Activated CD4-positive, alpha-beta memory T cell treated with anti-CD3 and anti-CD28 coated beads for 36 hours (primary cell): ENCODE measurements around the gene PARP9. TPM values are rescaled to one million over a fixed set of nuclear protein-coding genes. Genes with fewer than 3 reads are reported as not detected.
"Not testable (repeated sequence)": the region's sequence is repeated elsewhere in the genome, so short reads cannot be mapped to it uniquely, and the experiment has no call there.

Source experiments
- CTCF ChIA-PET: fragments of 350-600 bp; sonication (Branson Sonifier 250); formaldehyde crosslinking; loops from one replicate; lab custom pipeline; 2021; ENCODE audit warnings: antibody characterized with exemption, inconsistent platforms; lab: Charles Lee
- POLR2A ChIA-PET: fragments of 350-600 bp; sonication (Branson Sonifier 250); formaldehyde crosslinking; loops from one replicate; lab custom pipeline; 2021; ENCODE audit warnings: antibody characterized with exemption; lab: Charles Lee
- DNase-seq: peaks from one replicate; pipeline ENCODE4 v3.0.0-alpha.2; 2020
- H3K27ac Mint-ChIP-seq: one replicate; pipeline ENCODE4 v1.8.0; 2021; ENCODE audit warnings: mixed read lengths
- H3K27me3 Mint-ChIP-seq: one replicate; pipeline ENCODE4 v1.8.0; 2021; ENCODE audit warnings: mixed read lengths
- H3K36me3 Mint-ChIP-seq: one replicate; pipeline ENCODE4 v1.8.0; 2021; ENCODE audit warnings: mixed read lengths
- H3K4me1 Mint-ChIP-seq: one replicate; pipeline ENCODE4 v1.8.0; 2021; ENCODE audit warnings: low read depth, mixed read lengths
- H3K4me3 Mint-ChIP-seq: one replicate; pipeline ENCODE4 v1.8.0; 2021; ENCODE audit warnings: mild to moderate bottlenecking, mixed read lengths
- H3K9me3 Mint-ChIP-seq: one replicate; pipeline ENCODE4 v1.8.0; 2021; ENCODE audit warnings: mixed read lengths
- intact Hi-C: fragments of 100-400 bp; cut with micrococcal nuclease; formaldehyde crosslinking; loops from one replicate; pipeline ENCODE4 v1.15.1; 2023
- total RNA-seq, 2 experiments: library from RNA; stranded (reverse); gene quantifications; one replicate each; pipeline ENCODE4 v1.2.3, GENCODE V29; 2021

The PARP9 gene
- total RNA-seq, 2 experiments from 2014 or later, result 38.1 to 38.4 TPM

- Mint-ChIP-seq H3K27ac (peak overlapping the region; percentile 55), H3K36me3 (peaks cover 41% of the 10 kb centered on the region), H3K4me1 (peaks cover 72% of the 10 kb centered on the region), H3K27me3 (no peaks in the 10 kb centered on the region), H3K4me3 (no peak overlapping the region), H3K9me3 (no peaks in the 10 kb centered on the region)
- peak; percentile 66 for DNase-seq
- POLR2A ChIA-PET, result no interaction called here
- CTCF ChIA-PET, result no interaction called here
- intact Hi-C loops, result no loop called here
Measured at GRCh38 chr3:122572940-122573412, 8.9 kb upstream of the PARP9 start.

- ChIA-PET CTCF (interaction anchor here (2.6 kb wide), 1 partner anchor 110 kb away, joined by 10 read pairs; no protein-coding TSS in a partner anchor), POLR2A (interaction anchor here (1.4 kb wide), 1 partner anchor 112 kb away, joined by 5 read pairs; the partner anchor contains the start of gene PARP14)
- intact Hi-C loops, result loop anchor here (10.0 kb wide), 1 partner anchor 734 kb away; the partner anchor contains the start of genes EAF2 and IQCB1
- peaks cover 67% of the 10 kb centered on the region for H3K4me1 Mint-ChIP-seq
- H3K4me3 Mint-ChIP-seq, result no peak overlapping the region
- no peaks in the 10 kb centered on the region for H3K9me3 Mint-ChIP-seq
- no peaks in the 10 kb centered on the region for H3K27me3 Mint-ChIP-seq
- no peak for DNase-seq
- H3K36me3 Mint-ChIP-seq, result peaks cover 57% of the 10 kb centered on the region
- H3K27ac Mint-ChIP-seq, result peak overlapping the region; percentile 40
Measured at GRCh38 chr3:122568755-122569154, 4.7 kb upstream of the PARP9 start.

- DNase-seq, H3K4me3 Mint-ChIP-seq, H3K9me3 Mint-ChIP-seq, H3K27me3 Mint-ChIP-seq: not testable (repeated sequence)
- intact Hi-C loops, result loop anchor here (10.0 kb wide), 1 partner anchor 733 kb away; the partner anchor contains the start of genes EAF2 and IQCB1
- Mint-ChIP-seq H3K36me3 (peaks cover 60% of the 10 kb centered on the region), H3K4me1 (peaks cover 65% of the 10 kb centered on the region), H3K27ac (peak overlapping the region; percentile 40)
- ChIA-PET POLR2A (interaction anchor here (1.4 kb wide), 1 partner anchor 112 kb away, joined by 5 read pairs; the partner anchor contains the start of gene PARP14), CTCF (interaction anchor here (2.6 kb wide), 1 partner anchor 111 kb away, joined by 10 read pairs; no protein-coding TSS in a partner anchor)
Measured at GRCh38 chr3:122568131-122568530, 4.0 kb upstream of the PARP9 start.

DNA sequence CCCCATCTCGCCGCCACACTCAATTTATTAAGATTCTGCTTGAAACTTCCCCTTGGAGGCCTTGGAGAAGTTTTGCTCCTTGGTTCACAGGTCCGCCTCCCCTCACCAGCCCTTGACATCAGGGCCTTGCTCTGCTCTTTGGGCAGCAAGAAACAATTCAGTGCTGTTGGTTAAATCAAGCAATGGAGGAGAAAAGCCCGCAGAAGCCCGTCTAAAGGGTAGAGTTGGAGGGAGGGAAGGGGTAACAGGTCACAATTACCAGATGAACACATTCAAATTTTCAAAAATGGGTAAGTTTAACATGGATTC lies 429 bp downstream of the PARP9 start:
- intact Hi-C loops, result loop anchor here (1.0 to 10.0 kb wide), 6 partner anchors 13 to 729 kb away; partner anchors contain the start of genes EAF2, HSPBAP1, IQCB1 and KPNA1
- H3K36me3 Mint-ChIP-seq, result peaks cover 42% of the 10 kb centered on the region
- H3K27ac Mint-ChIP-seq, result peak overlapping the region; percentile 97
- ChIA-PET CTCF (interaction anchor here (1.0 to 13.3 kb wide), 2 partner anchors 115 to 179 kb away, joined by 3 to 230 read pairs; partner anchors contain the start of genes FAM162A and PARP14), POLR2A (interaction anchor here (0.5 to 2.6 kb wide), 9 partner anchors 13 to 147 kb away, joined by 3 to 16 read pairs (median 5); partner anchors contain the start of genes PARP14, PARP15 and WDR5B)
- DNase-seq, result peak; percentile 24
- no peaks in the 10 kb centered on the region for H3K9me3 Mint-ChIP-seq
- H3K4me1 Mint-ChIP-seq, result peaks cover 61% of the 10 kb centered on the region
- peak overlapping the region; percentile 92 for H3K4me3 Mint-ChIP-seq
- H3K27me3 Mint-ChIP-seq, result no peaks in the 10 kb centered on the region

DNA sequence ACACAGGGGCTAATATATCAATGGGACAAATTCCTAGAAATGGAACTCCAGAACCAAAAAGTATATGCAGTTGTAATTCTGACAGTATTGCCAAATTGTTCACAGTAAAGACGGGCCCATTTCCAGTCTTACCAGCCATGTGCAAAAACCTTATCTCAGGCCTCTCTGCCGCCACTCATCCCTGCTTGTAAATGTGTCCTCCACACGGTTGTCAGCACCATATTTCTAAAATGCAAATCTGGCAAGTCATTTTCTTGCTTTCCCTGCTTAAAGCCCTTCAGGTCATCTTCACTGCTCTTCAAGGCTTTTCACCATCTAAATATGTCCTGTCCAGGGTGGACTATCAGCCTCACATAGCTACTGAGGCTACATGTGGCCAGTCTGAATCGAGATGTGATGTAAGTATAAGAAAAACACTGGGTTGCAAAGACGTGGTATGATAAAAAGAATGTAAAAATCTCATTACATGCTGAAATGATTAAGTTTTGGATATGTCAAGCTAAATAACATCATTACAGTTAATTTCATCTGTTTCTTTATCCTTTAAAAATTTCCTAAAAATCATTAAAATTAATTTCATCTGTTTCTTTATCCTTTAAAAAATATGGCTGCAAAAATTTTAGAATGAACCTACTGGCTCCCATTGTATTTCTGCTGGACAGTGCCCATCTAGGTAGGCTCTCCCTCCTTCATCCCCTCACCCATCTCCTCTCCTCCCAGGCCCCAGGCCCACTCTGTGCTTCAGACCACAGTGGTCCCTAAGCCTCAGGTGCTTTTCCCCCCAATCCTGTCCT lies 980 bp downstream of the PARP9 start:
- ChIA-PET POLR2A (no interaction called here), CTCF (interaction anchor here (0.6 to 13.3 kb wide), 2 partner anchors 37 to 116 kb away, joined by 3 to 230 read pairs; partner anchors contain the start of gene PARP14)
- Mint-ChIP-seq H3K9me3 (no peaks in the 10 kb centered on the region), H3K27ac (peak overlapping the region; percentile 97), H3K36me3 (peaks cover 39% of the 10 kb centered on the region), H3K4me3 (peak overlapping the region; percentile 92), H3K4me1 (peaks cover 55% of the 10 kb centered on the region), H3K27me3 (no peaks in the 10 kb centered on the region)
- intact Hi-C loops, result loop anchor here (5.0 to 10.0 kb wide), 2 partner anchors 229 to 728 kb away; partner anchors contain the start of genes EAF2, HSPBAP1 and IQCB1
- DNase-seq, result no peak

- H3K36me3 Mint-ChIP-seq, result peaks cover 37% of the 10 kb centered on the region
- peak overlapping the region; percentile 1 for H3K27ac Mint-ChIP-seq
- CTCF ChIA-PET, result interaction anchor here (0.9 to 13.3 kb wide), 9 partner anchors 10 to 168 kb away, joined by 3 to 230 read pairs (median 4); partner anchors contain the start of gene PARP14
- no peak overlapping the region for H3K4me3 Mint-ChIP-seq
- no peaks in the 10 kb centered on the region for H3K9me3 Mint-ChIP-seq
- H3K27me3 Mint-ChIP-seq, result no peaks in the 10 kb centered on the region
- peak; percentile 60 for DNase-seq
- intact Hi-C loops, result loop anchor here (1.0 to 10.0 kb wide), 3 partner anchors 119 to 726 kb away; partner anchors contain the start of genes EAF2, HSPBAP1 and IQCB1
- peaks cover 39% of the 10 kb centered on the region for H3K4me1 Mint-ChIP-seq
- POLR2A ChIA-PET, result interaction anchor here (0.6 to 1.3 kb wide), 2 partner anchors 18 to 119 kb away, joined by 4 read pairs; no protein-coding TSS in a partner anchor
Measured at GRCh38 chr3:122560680-122561079, 3.4 kb downstream of the PARP9 start.

GRCh38 chr3:122559906-122560305 lies 4.2 kb downstream of the PARP9 start:
- ChIA-PET POLR2A (interaction anchor here (3.5 kb wide), 1 partner anchor 120 kb away, joined by 15 read pairs; the partner anchor contains the start of gene PARP14), CTCF (interaction anchor here (0.9 to 13.3 kb wide), 6 partner anchors 11 to 144 kb away, joined by 3 to 230 read pairs (median 4); partner anchors contain the start of gene PARP14)
- Mint-ChIP-seq H3K27ac (no peak overlapping the region), H3K36me3 (peaks cover 42% of the 10 kb centered on the region), H3K27me3 (no peaks in the 10 kb centered on the region), H3K4me1 (peaks cover 34% of the 10 kb centered on the region), H3K9me3 (no peaks in the 10 kb centered on the region), H3K4me3 (no peak overlapping the region)
- DNase-seq, result no peak
- intact Hi-C loops, result loop anchor here (1.0 to 10.0 kb wide), 3 partner anchors 119 to 725 kb away; partner anchors contain the start of genes EAF2, HSPBAP1 and IQCB1

DNA sequence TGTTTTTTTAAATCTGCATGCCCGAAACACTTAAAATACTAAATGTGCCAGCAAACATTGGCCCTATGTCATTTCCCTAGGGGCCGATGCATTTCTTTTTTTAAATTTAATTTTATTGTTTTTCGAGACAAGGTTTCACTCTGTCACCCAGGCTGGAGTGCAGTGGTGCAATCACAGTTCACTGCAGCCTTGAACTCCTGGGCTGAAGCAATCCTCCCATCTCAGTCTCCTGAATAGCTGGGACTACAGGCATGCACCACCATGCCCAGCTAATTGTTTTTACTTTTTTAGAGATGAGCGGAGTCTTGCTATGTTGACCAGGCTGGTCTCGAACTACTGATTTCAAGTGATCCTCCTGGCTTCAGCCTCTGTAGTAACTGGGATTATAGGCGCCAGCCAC lies 5.5 kb downstream of the PARP9 start:
- Mint-ChIP-seq H3K9me3 (no peaks in the 10 kb centered on the region), H3K27me3 (no peaks in the 10 kb centered on the region), H3K27ac (no peak overlapping the region), H3K4me3 (no peak overlapping the region), H3K4me1 (peaks cover 31% of the 10 kb centered on the region), H3K36me3 (peaks cover 45% of the 10 kb centered on the region)
- intact Hi-C loops, result no loop called here
- ChIA-PET POLR2A (interaction anchor here (3.5 kb wide), 1 partner anchor 121 kb away, joined by 15 read pairs; the partner anchor contains the start of gene PARP14), CTCF (interaction anchor here (0.7 to 13.3 kb wide), 6 partner anchors 9 to 174 kb away, joined by 3 to 230 read pairs (median 4); partner anchors contain the start of genes FAM162A and PARP14)
- no peak for DNase-seq

- peaks cover 49% of the 10 kb centered on the region for H3K36me3 Mint-ChIP-seq
- intact Hi-C loops, result no loop called here
- no peaks in the 10 kb centered on the region for H3K27me3 Mint-ChIP-seq
- CTCF ChIA-PET, result interaction anchor here (0.7 to 13.3 kb wide), 2 partner anchors 44 to 121 kb away, joined by 4 to 230 read pairs; partner anchors contain the start of gene PARP14
- POLR2A ChIA-PET, result interaction anchor here (0.6 to 3.5 kb wide), 2 partner anchors 122 to 155 kb away, joined by 3 to 15 read pairs; partner anchors contain the start of gene PARP14
- H3K9me3 Mint-ChIP-seq, result no peaks in the 10 kb centered on the region
- H3K27ac Mint-ChIP-seq, result no peak overlapping the region
- DNase-seq, result no peak
- H3K4me3 Mint-ChIP-seq, result no peak overlapping the region
- H3K4me1 Mint-ChIP-seq, result peaks cover 21% of the 10 kb centered on the region
Measured at GRCh38 chr3:122557356-122557755, 6.7 kb downstream of the PARP9 start.

DNA sequence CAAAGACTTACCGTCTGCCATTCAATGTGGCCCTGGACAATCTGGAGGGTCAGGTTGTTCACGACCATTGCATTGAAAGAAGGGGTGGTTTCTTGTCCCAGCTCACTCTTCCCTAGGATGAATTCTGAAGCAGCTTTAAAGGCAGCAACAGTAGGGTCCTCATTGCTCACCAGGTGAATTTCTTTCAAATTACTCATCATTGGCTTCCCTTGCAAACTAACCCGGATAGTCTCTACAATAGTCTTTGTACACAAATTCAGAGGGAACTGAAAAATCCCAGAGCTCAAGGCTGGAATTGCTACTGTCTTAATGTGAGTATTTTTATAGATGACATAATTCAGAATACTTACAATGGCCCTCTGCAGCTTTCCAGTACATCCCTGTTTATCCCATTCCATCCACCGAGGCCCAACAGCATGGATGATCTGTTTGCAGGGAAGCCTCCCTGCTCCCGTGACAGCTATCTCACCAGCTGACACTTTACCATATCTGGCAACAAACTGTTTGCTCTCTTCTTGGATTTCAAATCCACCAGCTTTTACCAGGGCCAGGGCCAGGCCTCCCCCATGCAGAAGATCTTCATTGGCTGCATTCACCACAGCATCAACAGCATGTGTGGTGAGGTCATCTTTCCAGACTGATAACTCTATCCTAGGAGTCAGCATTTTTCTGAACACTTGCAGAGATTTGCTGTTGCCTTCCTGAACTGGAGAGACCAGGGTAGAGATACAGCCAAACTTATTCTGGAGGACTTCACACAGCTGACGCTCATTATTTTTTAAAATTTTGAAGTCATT lies 8.6 kb downstream of the PARP9 start:
- ChIA-PET CTCF (interaction anchor here (13.3 kb wide), 1 partner anchor 123 kb away, joined by 230 read pairs; the partner anchor contains the start of gene PARP14), POLR2A (no interaction called here)
- H3K9me3 Mint-ChIP-seq, result no peaks in the 10 kb centered on the region
- intact Hi-C loops, result no loop called here
- DNase-seq, result no peak
- no peak overlapping the region for H3K27ac Mint-ChIP-seq
- H3K36me3 Mint-ChIP-seq, result peaks cover 58% of the 10 kb centered on the region
- H3K4me3 Mint-ChIP-seq, result no peak overlapping the region
- peaks cover 7% of the 10 kb centered on the region for H3K4me1 Mint-ChIP-seq
- H3K27me3 Mint-ChIP-seq, result no peaks in the 10 kb centered on the region
